ENCODE results near the gene C3orf20.
A peak's percentile ranks its signal among the peaks of the same experiment; 100 is the strongest.

The C3orf20 gene

DNA sequence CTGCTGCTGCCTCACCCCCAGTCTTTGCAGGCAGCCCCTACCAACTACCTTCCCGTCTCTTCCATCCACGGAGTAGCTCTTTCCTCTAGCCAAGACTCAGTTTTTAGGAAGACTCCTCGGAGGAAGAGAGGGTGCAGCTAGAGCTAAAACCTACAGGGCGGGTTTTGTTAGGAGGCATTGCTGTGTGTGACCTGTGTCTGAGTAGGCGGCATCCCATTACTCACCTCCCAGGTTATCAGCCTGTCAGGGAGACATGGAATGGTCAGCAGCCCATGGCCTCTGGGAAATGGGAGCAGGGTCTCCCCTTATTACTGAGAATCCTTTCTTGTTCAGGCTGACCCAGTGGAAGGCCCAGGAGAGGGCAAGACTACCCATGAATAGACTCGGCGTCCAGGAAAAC, 100.1 kb downstream of the C3orf20 start:
- DNase-seq (ENCODE audit: low read depth), result no peak

DNA sequence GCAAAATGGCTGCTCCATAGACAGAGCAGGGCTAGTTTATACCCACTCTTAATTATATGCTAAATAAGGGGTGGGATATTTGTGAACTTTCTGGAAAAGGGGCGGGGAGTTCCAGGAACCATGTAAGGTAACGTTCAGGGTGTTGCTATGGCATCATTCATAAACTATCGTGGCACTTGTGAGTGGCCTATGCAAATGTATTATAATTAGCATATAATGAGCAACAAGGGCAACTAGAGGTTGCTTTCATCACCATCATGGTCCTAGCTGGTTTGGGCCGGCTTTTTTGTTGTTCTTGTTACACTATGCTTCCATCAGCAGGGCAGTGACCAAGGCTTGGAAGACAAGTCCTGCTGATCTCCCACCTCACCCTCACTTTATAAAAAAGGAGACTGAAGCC, 100.6 kb downstream of the C3orf20 start:
- no peak for DNase-seq (ENCODE audit: low read depth)

GRCh38 chr3:14779069-14779685, 104.2 kb downstream of the C3orf20 start:
- no peak for DNase-seq (ENCODE audit: low read depth)

DNA sequence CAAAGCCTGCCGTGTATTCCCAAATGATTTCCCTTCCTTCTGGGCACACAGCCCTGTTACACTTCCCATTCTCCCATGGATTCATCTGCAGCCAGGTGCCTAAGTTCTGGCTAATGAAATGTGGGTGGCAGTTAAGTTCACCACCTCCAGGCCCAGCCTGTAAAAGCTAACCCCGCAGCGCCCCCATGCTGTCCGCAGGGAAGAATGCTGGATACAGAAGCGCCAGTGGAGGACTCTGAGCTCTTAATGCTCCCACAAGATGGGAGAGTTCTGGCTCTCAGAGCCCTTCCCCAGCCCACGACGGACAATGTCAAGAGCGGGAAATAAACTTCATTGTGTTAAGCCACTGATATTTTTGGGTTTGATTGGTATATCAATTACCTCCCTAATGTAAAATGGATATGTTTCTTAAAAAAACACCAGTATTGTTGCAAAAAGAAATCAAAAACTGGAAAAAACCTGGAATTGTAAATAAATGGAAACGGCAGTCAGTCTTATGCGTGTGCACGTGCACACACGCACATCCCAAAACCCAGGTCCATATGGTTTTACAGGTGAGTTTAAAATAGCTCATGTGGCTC, 106.1 kb downstream of the C3orf20 start:
- DNase-seq (ENCODE audit: low read depth), result no peak

- no peak for DNase-seq (ENCODE audit: low read depth)
Observed at GRCh38 chr3:14783480-14784086, 108.6 kb downstream of the C3orf20 start.

DNA sequence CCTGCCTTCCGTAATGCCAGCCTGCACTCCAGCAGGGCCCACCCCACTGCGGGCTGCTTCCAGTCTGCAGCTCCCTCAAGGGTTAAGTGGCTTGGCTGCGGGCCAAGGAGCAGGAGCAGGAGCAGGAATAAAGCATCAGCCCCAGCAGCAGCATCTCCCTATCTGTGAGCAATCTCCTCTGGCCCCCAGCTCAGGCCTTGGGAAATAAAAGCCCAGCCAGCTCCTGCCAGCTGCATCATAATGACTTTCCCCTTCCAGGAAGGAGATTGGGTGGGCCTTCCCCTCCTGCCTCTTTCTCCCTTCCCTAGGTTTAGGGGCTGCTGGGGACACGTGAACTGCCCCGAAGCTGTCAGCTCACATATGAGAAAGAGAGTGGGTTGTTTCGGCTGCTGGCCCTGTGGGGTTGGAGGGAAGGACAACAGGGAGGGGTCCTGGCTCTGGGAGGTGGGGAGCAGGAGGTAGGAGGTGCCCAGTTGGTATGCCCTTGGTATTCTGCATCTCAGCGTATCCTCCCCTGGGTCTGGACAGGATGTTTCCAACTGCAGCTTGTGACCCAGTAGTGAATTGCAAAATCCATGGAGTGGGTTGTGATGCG, 109.2 kb downstream of the C3orf20 start:
- no peak for DNase-seq (ENCODE audit: low read depth)

DNA sequence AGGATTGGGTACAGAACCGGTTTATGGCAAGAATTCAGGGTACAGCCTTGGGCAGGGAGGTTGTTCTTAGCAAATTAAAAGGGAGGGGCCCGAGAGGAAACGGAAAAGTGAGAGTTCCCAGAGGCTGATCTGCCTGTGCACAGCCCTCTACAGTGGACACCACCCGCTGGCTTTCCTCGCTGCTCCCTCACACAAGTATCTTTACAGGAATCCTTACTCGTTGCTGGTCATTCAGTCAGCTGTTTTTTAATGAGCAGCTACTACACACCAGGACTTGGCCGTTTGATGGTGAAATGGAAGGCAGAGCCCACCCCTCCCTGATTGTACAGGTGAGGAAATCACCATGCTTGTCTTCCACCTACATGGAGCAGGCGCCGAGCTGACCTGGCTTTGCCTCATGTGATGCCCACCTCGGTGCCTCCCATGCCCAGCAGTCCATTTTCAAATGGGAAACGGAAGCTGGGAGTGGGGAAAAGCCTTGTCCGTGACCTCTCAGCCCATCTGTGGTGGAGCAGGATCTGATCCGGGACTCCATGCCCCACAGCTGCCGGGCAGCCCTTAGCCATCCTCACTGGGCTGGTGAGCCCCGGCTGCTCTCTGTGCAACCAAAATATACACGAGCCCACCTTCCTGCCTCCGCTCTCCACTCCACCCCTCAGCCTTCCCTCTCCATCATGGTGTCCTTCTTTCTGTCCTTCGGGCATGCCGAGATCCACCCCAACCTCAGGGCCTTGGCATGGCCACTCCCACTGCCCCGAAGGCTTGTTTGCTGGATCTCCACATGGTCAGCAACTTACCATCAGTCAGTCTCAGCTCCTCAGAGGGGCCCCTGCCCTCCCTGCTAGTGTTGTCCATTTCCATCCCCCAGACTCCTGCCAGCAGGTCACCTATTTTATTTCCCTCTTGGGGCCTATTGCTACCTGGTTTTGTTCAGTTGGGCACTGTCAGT, 110.5 kb downstream of the C3orf20 start:
- DNase-seq (ENCODE audit: low read depth), result no peak

- no peak for DNase-seq (ENCODE audit: low read depth)
Observed at GRCh38 chr3:14786369-14786768, 111.4 kb downstream of the C3orf20 start.

DNA sequence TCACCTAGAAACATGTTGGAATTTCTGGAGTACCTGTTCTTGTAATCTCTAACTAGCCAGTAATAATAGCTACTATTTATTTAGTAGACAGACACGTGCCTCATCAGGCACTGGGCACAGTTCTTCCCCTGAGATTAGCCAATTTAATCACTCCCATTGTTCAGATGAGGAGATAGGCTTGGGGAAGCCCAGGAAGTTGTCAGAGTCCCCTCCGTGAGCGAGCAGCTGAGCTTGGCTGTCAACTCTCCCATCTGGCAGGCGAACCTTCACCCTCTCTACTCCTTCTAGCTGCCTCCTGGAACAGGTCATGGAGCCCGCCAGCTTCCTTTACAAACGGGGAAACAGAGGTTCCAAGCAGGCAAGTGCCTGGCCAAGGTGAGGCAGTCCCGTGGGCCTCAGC, 112.7 kb downstream of the C3orf20 start:
- no peak for DNase-seq (ENCODE audit: low read depth)

DNA sequence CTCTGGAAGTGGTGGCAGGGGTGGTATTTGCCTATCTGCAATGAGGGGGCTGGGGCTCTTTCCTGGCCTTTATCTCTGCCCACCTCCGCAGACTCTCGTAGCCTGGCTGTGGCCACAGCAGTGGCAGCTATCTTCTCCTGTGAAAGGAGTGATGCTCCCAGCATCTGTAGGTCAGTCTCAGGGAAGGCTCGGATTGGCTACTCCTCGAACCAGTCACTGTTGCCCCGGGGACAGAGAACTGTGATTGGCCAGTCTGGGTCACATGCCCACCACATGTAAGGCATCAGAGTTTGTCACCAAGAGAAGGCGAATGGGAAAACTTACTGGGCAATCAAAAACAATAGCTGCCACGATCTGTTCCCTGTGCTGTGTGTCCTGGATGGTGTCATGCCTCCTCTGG, 113.7 kb downstream of the C3orf20 start:
- no peak for DNase-seq (ENCODE audit: low read depth)

- no peak for DNase-seq (ENCODE audit: low read depth)
Observed at GRCh38 chr3:14789221-14789620, 114.3 kb downstream of the C3orf20 start.

GRCh38 chr3:14789640-14790285, 114.8 kb downstream of the C3orf20 start:
- DNase-seq (ENCODE audit: low read depth), result no peak

- DNase-seq (ENCODE audit: low read depth), result peak; percentile 23
Observed at GRCh38 chr3:14791343-14791945, 116.5 kb downstream of the C3orf20 start.

GRCh38 chr3:14792691-14793121, 117.8 kb downstream of the C3orf20 start:
- DNase-seq (ENCODE audit: low read depth), result no peak

- DNase-seq (ENCODE audit: low read depth), result no peak
Observed at GRCh38 chr3:14793126-14793857, 118.4 kb downstream of the C3orf20 start.

- no peak for DNase-seq (ENCODE audit: low read depth)
Observed at GRCh38 chr3:14793858-14794234, 118.9 kb downstream of the C3orf20 start.

DNA sequence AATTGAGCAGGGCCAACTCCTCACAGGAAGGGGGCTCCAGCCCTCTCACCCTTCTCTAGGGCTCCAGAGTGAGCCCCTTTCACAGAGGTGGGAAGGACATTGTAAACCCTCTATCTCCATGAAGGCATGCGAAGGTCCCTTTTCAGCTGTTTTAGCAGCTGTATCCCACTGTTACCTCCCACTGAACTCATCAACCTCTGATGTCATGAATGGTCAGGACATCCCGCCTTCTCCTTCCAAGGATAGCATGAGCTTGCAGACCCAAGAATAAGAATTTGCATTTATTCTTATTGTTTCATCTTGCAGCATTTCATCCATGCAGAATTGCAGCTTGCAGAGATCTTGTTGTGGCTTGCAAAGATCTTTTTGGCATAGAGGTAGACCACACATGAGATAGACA, 119.5 kb downstream of the C3orf20 start:
- DNase-seq (ENCODE audit: low read depth), result no peak

GRCh38 chr3:14795996-14796395, 121.1 kb downstream of the C3orf20 start:
- DNase-seq (ENCODE audit: low read depth), result no peak

DNA sequence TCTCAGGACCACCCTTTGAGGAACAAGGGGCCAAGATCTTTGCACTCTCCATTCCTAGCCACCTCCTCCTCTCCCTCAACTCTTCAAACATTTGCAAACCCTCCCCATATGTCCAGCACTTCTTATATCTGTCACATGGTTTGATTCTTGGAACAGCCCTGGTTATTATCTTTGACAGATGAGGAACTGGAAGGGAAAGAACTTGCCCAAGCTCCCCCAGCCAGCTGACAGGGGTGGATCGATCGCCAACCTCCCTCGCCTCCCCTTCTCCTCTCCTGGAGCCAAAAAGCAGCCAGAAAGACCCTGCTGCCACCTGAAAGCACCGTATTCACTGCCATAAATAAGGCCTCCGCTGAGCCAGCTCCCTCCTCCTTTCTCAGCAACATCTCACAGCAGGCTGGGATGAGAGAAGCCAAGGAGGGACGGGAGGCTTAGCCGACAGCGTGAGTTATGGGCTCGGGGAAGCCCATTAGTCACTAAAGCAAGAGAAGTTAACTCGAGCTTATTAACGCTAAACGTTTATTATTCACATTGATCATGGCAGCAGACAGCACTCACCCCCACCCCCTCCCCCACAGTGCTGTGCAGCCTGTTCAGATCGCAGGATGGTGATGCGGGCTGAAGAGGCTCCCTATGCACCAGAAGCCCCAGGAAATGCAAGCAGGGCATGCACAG, 121.6 kb downstream of the C3orf20 start:
- no peak for DNase-seq (ENCODE audit: low read depth)

GRCh38 chr3:14797731-14798130, 122.8 kb downstream of the C3orf20 start:
- DNase-seq (ENCODE audit: low read depth), result no peak

All from activated T-cell treated with anti-CD3 and anti-CD28 coated beads for 24 hours (primary cell).